Neural cell (in vitro differentiated cells): ENCODE data around the gene SENP2. TPM values are rescaled to one million over a fixed set of nuclear protein-coding genes. Genes with fewer than 3 reads are reported as not detected.

Experiments
- H2AFZ ChIP-seq: fragments of 200-600, 300-800 bp; sonication (generic), shearing (Covaris generic); 2 replicates; pipeline ENCODE4 v1.6.0; 2014; ENCODE audit warnings: low read depth, mild to moderate bottlenecking, antibody characterized with exemption, low read length, moderate library complexity
- H3F3A ChIP-seq: fragments of 200-600 bp; shearing (Covaris generic); 2 replicates; pipeline ENCODE4 v1.6.1; 2016; ENCODE audit warnings: mild to moderate bottlenecking, moderate library complexity, mixed read lengths, antibody characterized with exemption, low read length; ENCODE audit not compliant: insufficient read depth, poor library complexity, severe bottlenecking
- H3K27ac ChIP-seq: fragments of 200-600, 300-800 bp; sonication (generic), shearing (Covaris generic); 2 replicates; pipeline ENCODE4 v1.5.1; 2014; ENCODE audit warnings: mild to moderate bottlenecking, low read length, moderate library complexity
- H3K27me3 ChIP-seq: fragments of 300-800, 200-600 bp; sonication (generic), shearing (Covaris generic); 2 replicates; pipeline ENCODE4 v1.6.0; 2014; ENCODE audit warnings: mild to moderate bottlenecking, low read depth, low read length, moderate library complexity; ENCODE audit not compliant: insufficient read depth
- H3K36me3 ChIP-seq: fragments of 300-800, 200-600 bp; sonication (generic), shearing (Covaris generic); 2 replicates; pipeline ENCODE4 v1.5.1; 2014; ENCODE audit warnings: mild to moderate bottlenecking, antibody characterized with exemption, low read length, moderate library complexity; ENCODE audit not compliant: insufficient read depth
- H3K4me2 ChIP-seq: fragments of 300-800, 200-600 bp; sonication (generic), shearing (Covaris generic); 2 replicates; pipeline ENCODE4 v1.6.0; 2014; ENCODE audit warnings: mild to moderate bottlenecking, low read length
- H3K4me3 ChIP-seq: fragments of 300-800, 200-600 bp; sonication (generic), shearing (Covaris generic); 2 replicates; pipeline ENCODE4 v1.5.1; 2014; ENCODE audit warnings: mild to moderate bottlenecking, low read length, moderate library complexity
- H3K79me2 ChIP-seq: fragments of 200-600 bp; shearing (Covaris generic); replicated peaks from 2 replicates; pipeline ENCODE4 v1.6.0; 2014; ENCODE audit warnings: mild to moderate bottlenecking, low read length, moderate library complexity; ENCODE audit not compliant: insufficient read depth
- H3K9ac ChIP-seq: fragments of 300-800, 200-600 bp; sonication (generic), shearing (Covaris generic); 2 replicates; pipeline ENCODE4 v1.6.1; 2016; ENCODE audit warnings: mild to moderate bottlenecking, low read length, mixed read lengths
- H3K9me2 ChIP-seq: fragments of 200-600 bp; shearing (Covaris generic); 2 replicates; pipeline ENCODE4 v1.6.1; 2016; ENCODE audit warnings: mild to moderate bottlenecking, low read length, mixed read lengths; ENCODE audit not compliant: insufficient read depth
- H3K9me3 ChIP-seq: fragments of 200-600, 300-800 bp; sonication (generic), shearing (Covaris generic); 2 replicates; pipeline ENCODE4 v1.6.1; 2016; ENCODE audit warnings: mild to moderate bottlenecking, mixed run types, low read length, moderate library complexity, mixed read lengths
- H4K20me1 ChIP-seq: fragments of 200-600 bp; shearing (Covaris generic); 2 replicates; pipeline ENCODE4 v1.6.1; 2016; ENCODE audit warnings: mild to moderate bottlenecking, mixed run types; ENCODE audit not compliant: insufficient read depth
- CTCF ChIP-seq: fragments of 450-650 bp; IDR thresholded peaks from 2 replicates; pipeline ENCODE4 v1.5.1; 2014; ENCODE audit warnings: antibody characterized with exemption, mild to moderate bottlenecking, moderate library complexity; ENCODE audit not compliant: poor library complexity, severe bottlenecking
- EP300 ChIP-seq: fragments of 450-650 bp; conservative IDR thresholded peaks from 2 replicates; pipeline ENCODE4 v1.6.1; 2014; ENCODE audit warnings: antibody characterized with exemption, mild to moderate bottlenecking, moderate library complexity; ENCODE audit not compliant: poor library complexity, severe bottlenecking
- EZH2 ChIP-seq: fragments of 200-600, 300-800 bp; shearing (Covaris generic), sonication (generic); IDR thresholded peaks from 2 replicates; pipeline ENCODE4 v1.6.1; 2014; ENCODE audit warnings: antibody characterized with exemption, low read length, borderline replicate concordance, mild to moderate bottlenecking; ENCODE audit not compliant: insufficient read depth, poor library complexity, severe bottlenecking
- MXI1 ChIP-seq: fragments of 450-650 bp; conservative IDR thresholded peaks from 2 replicates; pipeline ENCODE4 v1.6.1; 2014; ENCODE audit warnings: antibody characterized with exemption, mild to moderate bottlenecking; ENCODE audit not compliant: poor library complexity, severe bottlenecking
- POLR2AphosphoS5 ChIP-seq: IDR thresholded peaks from 2 replicates; pipeline ENCODE4 v1.6.1; 2012
- RAD21 ChIP-seq: fragments of 450-650 bp; conservative IDR thresholded peaks from 2 replicates; pipeline ENCODE4 v1.6.1; 2014; ENCODE audit warnings: antibody characterized with exemption, mild to moderate bottlenecking, moderate library complexity
- REST ChIP-seq: IDR thresholded peaks from 2 replicates; pipeline ENCODE4 v1.6.1; 2012; ENCODE audit warnings: borderline replicate concordance
- SMC3 ChIP-seq: fragments of 450-650 bp; conservative IDR thresholded peaks from 2 replicates; pipeline ENCODE4 v1.6.1; 2014; ENCODE audit warnings: antibody characterized with exemption, mild to moderate bottlenecking, moderate library complexity; ENCODE audit not compliant: poor library complexity
- TAF1 ChIP-seq: IDR thresholded peaks from 2 replicates; pipeline ENCODE4 v1.6.1; 2012; ENCODE audit warnings: low read depth
- polyA plus RNA-seq: library from polyadenylated mRNA; depleted of rRNA; stranded (reverse); fragments of >200 nt; gene quantifications from 2 replicates; pipeline ENCODE4 v1.2.3, GENCODE V29; 2014

Gene SENP2
- polyA plus RNA-seq, 1 donor from 2014 or later: 40.1 TPM

GRCh38 chr3:185595526-185595925, 9.4 kb downstream of the SENP2 start:
- Histone ChIP-seq H3K4me3 (no peak overlapping the region), H2AFZ (no peak overlapping the region), H4K20me1 (no peaks in the 10 kb centered on the region), H3F3A (no peaks in the 10 kb centered on the region), H3K9ac (no peak overlapping the region), H3K4me2 (no peak overlapping the region), H3K79me2 (no peaks in the 10 kb centered on the region), H3K27me3 (no peaks in the 10 kb centered on the region), H3K9me3 (no peaks in the 10 kb centered on the region), H3K9me2 (no peaks in the 10 kb centered on the region), H3K27ac (no peak overlapping the region), H3K36me3 (no peaks in the 10 kb centered on the region)
- TF ChIP-seq POLR2AphosphoS5: no peak
- TF ChIP-seq TAF1: no peak
- TF ChIP-seq EP300: no peak
- TF ChIP-seq MXI1: no peak
- TF ChIP-seq EZH2: no peak
- no peak for TF ChIP-seq SMC3
- TF ChIP-seq REST: no peak
- TF ChIP-seq RAD21: no peak
- no peak for TF ChIP-seq CTCF

GRCh38 chr3:185605566-185605965, 19.5 kb downstream of the SENP2 start:
- TF ChIP-seq MXI1 (no peak), POLR2AphosphoS5 (no peak), RAD21 (no peak), TAF1 (no peak), EP300 (no peak), CTCF (no peak), SMC3 (no peak), EZH2 (no peak), REST (no peak)
- Histone ChIP-seq H3K9ac (no peak overlapping the region), H3K4me2 (no peak overlapping the region), H3K27me3 (no peaks in the 10 kb centered on the region), H3K9me3 (no peaks in the 10 kb centered on the region), H2AFZ (no peak overlapping the region), H3F3A (no peaks in the 10 kb centered on the region), H3K79me2 (no peaks in the 10 kb centered on the region), H3K4me3 (no peak overlapping the region), H3K36me3 (peaks cover 4% of the 10 kb centered on the region), H3K27ac (no peak overlapping the region), H4K20me1 (no peaks in the 10 kb centered on the region), H3K9me2 (no peaks in the 10 kb centered on the region)
